ENCODE results near the gene CPVL.
A peak's percentile ranks its signal among the peaks of the same experiment; 100 is the strongest.

CPVL gene

DNA sequence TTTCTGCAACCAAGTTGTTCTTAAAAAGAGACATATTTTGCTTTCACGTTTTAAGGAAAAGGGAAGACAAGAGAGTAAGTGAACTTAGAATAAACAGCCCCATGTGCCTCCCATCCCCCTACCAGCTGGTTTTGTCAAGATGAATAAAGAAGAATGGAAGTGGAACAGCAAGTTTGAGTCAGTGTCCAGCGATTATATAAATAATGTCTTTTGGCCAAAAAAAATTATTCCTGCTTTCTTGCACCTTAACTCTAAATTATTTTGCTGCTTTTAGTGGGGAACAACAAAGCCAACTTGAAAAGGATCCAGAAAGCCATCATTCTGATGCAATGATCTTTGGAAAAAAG, 105.8 kb downstream of the CPVL start:
- DNase-seq, result no peak

GRCh38 chr7:29039821-29040578, 106.3 kb downstream of the CPVL start:
- DNase-seq, result no peak

DNA sequence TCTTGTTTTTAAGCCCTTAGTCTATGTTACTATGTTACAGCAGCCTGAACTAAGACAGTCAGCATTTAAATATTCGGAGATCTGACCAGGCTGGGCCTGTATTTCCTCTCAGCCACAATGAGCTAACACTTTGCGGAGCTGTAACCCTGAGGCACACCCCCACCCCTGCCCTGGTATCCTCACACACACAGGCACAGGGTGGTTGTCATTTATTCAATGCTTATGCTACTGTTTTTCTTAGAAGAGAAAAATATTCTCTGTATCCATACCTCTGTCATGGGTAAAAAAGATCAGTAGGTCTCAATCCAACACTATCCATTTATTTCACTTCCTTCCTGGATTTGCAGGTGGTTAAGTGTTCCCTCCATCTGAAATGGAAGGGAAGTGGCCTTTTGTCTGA, 107.9 kb downstream of the CPVL start:
- no peak for DNase-seq

- peak in 1 of 5 donors; percentile 77 for DNase-seq
Observed at GRCh38 chr7:29035044-29035740, 111.1 kb downstream of the CPVL start.

DNA sequence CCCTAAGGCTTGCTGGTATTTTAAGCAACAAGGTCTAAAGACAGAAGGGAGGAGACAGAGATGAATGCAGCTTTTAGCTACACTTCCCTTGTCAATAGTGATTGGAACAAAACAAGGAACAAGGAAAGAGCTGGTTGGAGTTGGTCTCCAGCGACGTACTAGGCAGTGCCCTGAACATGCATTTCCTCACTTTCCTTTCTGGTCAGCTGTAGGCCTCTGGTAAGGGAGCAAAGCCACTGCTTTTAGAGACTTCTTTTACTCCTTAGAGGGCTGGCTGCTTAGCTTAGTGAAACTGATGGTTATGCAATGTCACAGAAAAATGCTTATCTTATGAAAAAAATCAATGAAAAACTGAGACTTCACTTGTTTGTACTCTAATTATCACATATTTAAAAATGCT, 112.8 kb downstream of the CPVL start:
- no peak for DNase-seq

- no peak for DNase-seq
Observed at GRCh38 chr7:29032146-29032545, 114.2 kb downstream of the CPVL start.

DNA sequence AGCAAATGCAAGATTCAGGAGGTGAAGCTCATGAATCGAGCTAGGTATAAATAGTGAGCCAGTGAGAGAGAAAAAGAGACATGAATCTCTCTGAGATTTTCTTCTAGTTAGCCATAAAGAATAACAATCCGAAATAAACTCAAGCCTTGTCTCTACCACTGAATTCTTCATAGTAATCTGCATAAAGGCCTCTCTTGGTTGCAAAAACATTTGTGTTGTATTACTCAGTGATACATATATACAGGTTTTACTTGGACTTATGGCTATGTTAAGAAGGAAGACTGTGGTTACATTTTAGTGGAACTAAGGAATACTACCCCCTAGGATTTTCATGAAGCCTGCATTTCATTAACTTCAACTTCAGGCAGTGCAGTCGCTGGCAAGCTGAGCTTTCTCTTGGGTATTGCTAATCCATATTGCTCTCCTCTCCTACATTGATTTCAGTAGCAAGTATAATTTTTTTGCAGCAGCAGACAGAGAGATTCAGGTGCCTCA, 115.5 kb downstream of the CPVL start:
- DNase-seq, result no peak

GRCh38 chr7:29022291-29022988, 123.9 kb downstream of the CPVL start:
- no peak for DNase-seq

DNA sequence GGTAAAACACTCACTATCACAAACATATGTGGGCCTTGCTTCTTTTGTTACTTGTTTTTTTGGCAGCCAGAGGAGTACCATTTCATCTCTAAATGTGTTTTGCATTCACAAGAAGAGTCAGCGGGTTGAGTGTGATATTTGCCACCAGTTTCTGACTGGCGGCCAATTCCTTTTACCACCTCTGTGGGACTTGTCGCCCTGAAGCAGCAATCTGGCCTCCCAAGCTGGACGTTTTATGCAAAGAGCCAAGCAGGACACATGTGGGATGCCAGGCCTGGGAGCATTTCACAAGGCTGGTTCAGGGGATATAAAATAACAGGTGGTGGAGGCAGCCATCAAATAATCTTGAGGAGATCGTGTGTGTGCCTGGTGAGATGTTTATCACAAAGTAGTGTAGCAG, 126.4 kb downstream of the CPVL start:
- no peak for DNase-seq

GRCh38 chr7:29019387-29019786, 127.0 kb downstream of the CPVL start:
- DNase-seq, result no peak

- DNase-seq, result no peak
Observed at GRCh38 chr7:29017713-29018112, 128.6 kb downstream of the CPVL start.

DNA sequence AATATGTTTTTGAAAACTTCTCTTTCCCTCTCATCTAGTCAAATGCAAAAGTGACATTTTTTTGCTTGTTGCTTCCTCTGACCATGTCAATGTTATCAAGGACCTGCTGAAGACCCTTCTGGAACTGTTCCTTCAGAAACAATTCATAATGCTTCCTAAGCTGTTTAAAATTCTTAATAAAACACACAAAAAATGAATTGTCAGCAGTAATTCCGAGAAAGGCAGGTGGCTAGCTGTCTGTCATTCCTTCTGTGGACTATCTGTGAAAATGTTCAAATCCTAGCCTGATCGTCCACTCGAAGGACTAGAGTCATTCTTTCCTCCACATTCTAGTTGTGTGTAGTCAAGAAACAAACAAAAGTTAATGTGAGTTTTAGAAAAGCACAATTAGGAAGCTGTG, 131.6 kb downstream of the CPVL start:
- no peak for DNase-seq

DNA sequence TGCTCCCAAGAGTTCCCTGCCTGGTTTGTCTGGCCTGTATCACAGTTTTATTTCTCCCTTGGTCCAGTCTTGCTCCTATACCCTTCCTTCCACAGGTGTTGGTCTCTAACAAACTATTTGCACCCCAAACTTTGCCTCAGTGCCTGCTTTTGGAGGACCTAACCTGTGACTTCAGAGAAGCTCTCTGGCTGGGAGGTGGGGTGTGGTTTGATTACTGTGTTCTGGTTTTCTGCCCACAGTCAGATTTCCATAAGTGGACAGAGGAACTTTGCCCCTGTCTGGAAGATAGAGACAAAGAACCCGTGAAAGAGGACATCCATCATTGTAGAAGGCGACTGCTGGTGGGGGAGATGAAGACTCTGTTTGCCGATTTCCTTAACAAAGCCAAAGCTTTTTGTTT, 132.4 kb downstream of the CPVL start:
- DNase-seq, result no peak

GRCh38 chr7:29013082-29013695, 133.1 kb downstream of the CPVL start:
- DNase-seq, result no peak

- no peak for DNase-seq
Observed at GRCh38 chr7:29009947-29010346, 136.4 kb downstream of the CPVL start.

GRCh38 chr7:29008590-29008989, 137.7 kb downstream of the CPVL start:
- no peak for DNase-seq

GRCh38 chr7:29007127-29007526, 139.2 kb downstream of the CPVL start:
- no peak for DNase-seq

DNA sequence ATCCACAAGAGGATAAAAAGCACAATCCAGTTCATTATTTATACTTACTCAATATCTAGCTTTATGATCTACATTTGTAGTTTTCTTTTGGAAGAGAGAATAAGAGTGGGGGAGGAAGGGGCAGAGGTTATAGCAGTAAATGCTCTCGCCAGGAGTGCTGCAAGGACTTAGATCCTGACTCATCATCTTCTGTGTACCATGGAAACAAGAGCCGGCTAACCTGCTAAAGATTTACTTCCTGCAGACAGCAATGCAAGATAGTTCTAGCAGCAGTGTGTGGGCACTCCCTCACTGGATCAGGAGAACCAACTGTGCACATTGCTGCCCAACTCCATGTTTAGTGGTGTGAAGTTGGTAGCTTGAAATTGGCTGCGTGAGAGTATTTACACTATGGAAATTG, 140.5 kb downstream of the CPVL start:
- DNase-seq, result no peak

DNA sequence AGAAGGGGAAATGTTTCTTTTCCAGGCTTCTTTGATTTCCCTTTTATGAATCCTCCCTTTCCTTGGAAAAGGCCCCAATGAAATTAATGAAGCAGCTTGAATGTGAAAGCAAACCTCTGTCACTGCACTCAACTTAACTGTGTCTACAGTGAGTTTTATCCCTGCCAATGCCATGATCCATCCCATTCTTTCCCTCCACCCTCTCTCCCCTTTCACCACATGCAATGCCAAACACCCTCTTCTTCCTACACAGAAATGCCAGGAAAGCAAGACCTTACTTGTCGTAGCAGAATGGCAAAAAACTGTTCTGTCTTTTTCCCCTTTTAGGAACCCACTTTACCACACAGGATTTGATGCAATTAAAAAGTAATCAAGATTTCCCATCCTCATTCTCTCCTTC, 140.9 kb downstream of the CPVL start:
- DNase-seq, result no peak

GRCh38 chr7:29003703-29004102, 142.6 kb downstream of the CPVL start:
- no peak for DNase-seq

GRCh38 chr7:29000717-29001076, 145.6 kb downstream of the CPVL start:
- DNase-seq, result no peak

- DNase-seq, result no peak
Observed at GRCh38 chr7:28999895-29000716, 146.2 kb downstream of the CPVL start.

GRCh38 chr7:28999427-28999826, 146.9 kb downstream of the CPVL start:
- DNase-seq, result no peak
